GM18870 (cell line): Measurements from ENCODE around the gene PCDH15.

ENCODE experiments used
- ATAC-seq: cut with Tn5 transposase; IDR thresholded peaks from one replicate; pipeline ENCODE4 v1.9.1; 2021; ENCODE audit warnings: moderate library complexity; ENCODE audit not compliant: unreplicated experiment

PCDH15 gene

DNA sequence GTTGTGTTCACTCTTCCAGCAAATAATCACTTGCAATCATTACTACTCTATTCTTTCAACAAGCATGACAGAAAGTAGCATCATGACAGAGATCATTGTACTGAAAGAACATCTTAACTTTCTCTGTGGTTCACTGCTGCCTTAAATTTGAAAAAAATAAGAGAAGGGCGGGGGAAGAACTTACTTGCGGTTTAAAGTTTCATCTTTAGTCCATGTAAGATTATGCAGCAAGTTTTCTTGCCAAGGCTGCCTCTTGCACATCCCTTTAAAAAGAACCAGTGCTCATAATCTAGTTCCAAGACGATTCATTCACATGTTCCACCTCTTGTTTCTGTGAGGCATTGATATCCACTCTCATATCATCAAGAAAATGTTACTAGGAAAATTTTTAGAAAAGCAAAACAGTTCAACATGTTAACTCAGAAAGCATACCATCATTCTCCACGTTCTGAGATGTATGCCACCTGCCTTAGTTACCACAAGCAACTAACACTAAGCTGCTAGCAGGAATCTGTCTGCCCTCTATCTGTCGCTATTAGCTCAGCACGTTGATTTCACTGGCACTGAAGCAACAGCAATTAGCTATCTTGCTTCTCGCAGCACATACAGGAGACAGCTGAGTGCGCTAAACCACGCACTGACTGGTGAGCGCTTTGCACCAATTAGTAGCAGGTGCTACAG is at the start of gene PCDH15:
PCDH15 (minus strand) TSS at position 491 of the 681 bp plus-strand sequence. CDS start 136,969 bp downstream, outside the sequence.
- ATAC-seq = no peak

DNA sequence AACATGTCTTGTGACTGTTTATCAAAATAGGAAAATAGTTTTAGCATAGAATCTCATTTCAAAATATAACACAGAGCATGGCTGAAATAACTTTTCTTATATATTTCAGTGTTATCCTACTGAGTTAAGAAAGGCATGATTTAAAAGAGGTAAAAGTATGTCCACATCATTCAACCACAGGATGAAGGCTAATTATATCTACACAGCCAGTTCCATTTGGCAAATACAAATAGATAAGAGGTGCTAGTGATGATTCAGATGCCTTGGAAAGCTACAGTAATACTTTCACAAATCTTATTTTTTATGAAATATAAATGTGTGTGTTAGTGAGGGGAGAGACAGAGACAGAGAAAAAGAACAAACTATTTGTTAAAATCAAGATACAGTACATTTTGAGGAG is 42.9 kb upstream of the PCDH15 start:
- ATAC-seq = no peak

DNA sequence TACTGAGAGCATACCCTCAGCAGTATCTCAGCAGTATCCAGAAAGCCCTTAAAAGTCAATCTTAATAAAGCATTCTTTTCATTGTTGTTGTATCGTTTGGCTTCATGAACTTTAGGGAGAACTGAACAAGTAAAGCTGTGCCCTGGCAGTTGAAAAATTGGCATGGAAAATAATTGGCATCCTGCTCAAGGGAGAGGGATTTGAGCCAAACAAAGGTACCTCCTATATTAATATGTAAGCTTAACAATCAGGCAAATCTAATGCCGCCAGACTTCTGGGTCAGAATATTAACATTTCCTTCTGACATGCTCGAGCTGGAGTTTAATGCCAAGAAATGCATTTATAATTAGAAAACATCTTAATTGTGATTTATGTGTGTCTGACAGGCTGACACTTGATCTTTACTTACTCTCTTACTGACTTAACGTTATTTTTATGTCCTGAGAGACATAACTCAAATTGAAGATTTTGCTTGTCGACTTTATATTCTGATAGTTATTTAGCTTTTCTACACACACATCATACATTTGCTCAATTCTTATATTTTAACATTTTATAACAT is 42.1 kb upstream of the PCDH15 start:
- ATAC-seq = no peak

DNA sequence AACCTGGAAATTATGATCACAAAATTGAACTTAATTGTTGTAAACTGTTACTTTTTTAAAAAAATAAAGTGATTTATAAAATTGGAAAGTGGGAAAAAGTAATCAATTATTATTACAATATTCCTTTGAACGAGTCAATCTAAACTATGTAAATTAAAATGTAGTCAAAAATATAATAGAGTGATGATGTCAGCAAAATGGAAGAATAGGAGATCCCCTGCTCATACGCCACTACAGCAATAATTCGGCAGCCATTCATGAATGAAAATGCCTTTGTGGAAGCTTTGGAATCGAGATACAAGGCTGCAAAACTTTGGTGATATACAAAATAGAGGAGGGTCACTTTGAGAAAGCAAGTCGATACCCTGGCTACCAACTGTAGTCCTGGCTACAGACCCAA is 36.4 kb upstream of the PCDH15 start:
- ATAC-seq = no peak

DNA sequence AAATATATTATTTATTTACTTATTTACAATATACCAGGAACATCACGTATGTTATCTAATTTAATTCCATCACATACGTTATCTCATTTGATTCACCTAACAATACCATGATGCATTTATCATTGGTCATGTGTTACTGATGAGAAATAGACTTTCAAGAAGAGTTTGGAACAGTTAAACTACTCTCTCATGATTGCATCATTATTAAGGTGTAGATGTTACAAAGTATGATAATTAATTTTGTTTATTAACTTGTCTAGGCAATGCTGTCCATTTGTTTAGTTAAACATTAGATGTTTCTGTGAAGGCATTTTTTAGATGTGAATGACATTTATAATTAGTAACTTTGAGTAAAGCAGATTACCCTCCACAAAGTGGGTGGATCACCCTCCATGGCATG is 32.0 kb upstream of the PCDH15 start:
- ATAC-seq = no peak

DNA sequence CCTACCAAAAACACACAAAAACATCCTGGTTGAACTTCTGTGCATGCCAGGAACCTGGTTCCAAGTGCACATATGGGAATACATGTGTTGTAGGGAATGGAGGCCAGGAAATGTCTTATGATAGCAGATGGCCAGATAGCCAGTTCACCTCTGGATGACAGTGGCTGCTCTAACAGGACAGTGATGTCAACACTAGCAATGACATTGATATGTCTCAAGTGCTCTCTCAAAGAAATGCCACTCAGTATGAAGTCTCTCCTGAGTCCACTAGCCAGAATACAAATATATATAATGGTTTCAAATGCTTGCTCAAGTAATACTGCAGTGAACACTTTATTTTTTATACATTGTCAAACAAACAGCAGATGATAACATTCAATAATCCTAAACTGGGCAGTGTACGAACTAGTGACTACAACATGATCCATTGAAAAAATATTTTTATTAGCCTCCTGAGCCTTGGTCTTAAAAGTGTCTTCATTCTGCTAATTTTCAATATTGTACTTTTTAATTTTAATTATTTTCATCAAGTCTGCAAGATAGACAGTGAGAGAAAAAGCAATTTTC is 26.0 kb upstream of the PCDH15 start:
- no peak for ATAC-seq

DNA sequence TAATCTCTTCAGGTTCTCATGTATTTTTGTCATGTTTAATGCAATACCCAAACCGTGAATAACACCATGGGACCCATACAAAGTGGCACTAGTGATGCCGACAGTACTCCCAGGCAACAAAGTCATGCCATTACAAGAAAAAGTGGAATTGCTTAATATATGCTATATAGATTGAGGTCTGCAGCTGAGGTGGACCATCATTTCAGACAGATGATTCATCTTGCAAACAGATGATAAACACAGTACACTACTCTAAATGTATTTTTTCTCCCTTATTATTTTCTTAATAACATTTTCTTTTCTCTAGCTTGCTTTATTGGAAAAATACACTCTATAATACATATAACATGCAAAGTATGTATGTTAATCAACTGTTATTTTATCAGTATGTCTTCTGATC is 14.6 kb upstream of the PCDH15 start:
- no peak for ATAC-seq

DNA sequence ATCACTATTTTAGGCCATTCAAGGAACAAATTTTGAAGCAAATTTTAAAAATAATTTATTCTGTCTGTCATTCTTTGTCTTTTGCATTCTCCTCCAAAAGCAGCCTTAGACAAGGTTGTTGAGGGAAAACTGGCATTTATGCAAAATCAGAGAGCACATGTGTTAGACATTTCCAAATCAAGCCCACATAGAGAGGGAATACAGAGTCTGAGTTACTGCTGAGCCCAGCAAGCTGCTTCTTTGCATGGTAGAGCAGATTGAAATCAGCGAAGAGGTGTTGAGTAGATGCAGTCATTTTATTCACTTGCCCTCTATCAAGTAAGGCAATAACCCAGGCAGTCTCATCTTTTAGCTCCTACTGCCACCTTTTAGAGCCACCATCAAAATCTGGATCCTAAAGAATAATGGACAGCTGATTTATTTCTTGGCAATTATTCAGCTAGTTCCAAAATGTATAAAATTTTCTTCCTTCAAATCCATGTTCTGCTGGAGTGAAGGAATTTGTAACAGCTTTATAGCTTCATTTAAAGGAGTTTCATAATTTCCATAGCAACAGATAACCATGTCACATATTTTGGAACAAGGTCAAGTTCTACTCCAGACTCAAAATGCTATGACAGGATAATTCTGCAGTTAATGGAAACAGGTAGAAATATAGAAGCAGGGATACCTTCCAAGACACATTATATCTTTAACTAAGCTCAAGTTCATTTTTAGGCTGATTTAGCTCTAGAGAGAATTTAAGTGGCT is 7.3 kb upstream of the PCDH15 start:
- ATAC-seq = no peak

DNA sequence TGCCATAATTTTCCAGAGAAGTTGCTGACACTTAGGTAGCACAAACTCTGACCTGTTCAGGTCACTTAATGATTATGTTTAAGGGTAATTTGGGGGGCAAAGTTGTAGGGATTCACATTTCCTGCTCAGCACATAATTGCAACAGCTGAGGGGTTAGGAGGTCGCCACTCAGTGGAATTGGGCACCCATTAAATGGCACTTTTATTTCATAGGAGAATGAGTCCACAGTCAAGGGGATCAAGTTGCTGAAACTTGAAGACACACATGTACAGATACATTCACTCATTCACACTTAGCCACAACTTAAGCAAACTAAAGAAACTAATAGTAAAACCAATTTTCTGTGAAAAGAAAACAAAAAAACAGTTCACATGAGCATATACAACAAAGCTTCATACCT is 1.5 kb downstream of the PCDH15 start:
- no peak for ATAC-seq

DNA sequence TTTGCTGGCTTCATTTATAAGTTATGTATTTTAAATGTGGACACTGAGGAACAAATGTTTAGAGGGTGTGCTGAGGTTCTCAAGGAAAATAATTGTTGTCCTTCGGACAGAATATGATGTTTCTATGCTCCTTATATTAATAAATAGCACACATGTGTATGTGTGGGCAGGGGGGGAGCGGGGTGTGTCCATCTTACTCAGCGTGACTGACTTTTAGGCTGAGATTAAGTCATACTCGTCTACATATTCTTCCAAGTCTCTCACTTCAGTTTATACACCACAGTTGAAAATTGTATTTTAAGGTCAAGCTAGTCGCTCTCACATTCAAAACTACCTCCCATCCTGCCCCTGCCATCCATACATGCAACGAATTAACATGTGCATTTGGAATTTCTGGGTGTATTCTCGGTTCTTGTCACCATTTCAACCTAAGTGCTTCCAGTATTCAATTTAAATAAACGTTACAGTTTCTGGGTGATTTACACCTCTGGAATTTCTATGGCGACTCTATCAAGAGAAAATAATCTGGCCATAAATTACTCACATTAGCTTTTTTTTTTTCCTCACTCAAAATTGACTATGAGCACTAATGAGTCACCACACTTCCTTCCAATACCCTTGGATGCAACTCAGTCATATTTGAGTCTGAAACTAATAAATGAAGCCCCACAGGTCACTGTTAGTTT is 3.3 kb downstream of the PCDH15 start:
- no peak for ATAC-seq

DNA sequence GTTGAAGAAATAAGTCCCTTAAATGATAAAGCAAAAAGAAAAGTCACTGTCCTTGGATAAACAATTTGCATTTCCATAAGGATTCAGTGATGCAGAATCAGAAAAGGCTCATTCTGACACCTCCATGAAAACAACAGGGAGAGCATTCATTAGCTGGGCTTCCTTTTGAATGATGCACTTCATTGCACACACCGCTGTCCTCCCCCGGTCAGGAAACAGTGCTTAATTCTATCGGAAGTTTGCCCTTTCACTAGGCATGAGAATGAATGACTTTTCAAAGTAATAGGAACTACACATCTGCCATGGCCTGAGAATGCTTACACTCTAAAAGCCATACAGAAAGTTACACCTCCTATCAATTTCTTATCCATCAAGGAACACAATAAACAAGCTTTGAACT is 4.2 kb downstream of the PCDH15 start:
- ATAC-seq = no peak

DNA sequence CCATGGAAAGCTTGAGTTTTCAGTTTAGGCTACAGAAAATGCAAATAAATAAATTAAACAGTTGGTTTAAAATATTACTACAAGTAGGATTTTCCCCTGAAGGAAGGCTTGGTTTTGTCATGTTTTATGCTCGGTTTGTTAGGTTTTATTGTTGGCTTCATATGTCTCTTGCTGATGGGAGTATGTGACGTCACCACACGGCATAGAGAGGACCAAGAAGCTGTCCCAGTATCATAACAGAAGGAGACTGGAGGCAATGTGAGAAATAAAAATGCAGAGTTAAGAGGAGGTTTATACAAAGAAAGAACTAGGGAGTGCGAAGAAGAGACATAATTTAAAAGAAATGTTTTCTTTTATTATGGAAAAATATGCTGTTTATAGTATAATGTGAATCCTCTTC is 24.4 kb downstream of the PCDH15 start:
- ATAC-seq = no peak

DNA sequence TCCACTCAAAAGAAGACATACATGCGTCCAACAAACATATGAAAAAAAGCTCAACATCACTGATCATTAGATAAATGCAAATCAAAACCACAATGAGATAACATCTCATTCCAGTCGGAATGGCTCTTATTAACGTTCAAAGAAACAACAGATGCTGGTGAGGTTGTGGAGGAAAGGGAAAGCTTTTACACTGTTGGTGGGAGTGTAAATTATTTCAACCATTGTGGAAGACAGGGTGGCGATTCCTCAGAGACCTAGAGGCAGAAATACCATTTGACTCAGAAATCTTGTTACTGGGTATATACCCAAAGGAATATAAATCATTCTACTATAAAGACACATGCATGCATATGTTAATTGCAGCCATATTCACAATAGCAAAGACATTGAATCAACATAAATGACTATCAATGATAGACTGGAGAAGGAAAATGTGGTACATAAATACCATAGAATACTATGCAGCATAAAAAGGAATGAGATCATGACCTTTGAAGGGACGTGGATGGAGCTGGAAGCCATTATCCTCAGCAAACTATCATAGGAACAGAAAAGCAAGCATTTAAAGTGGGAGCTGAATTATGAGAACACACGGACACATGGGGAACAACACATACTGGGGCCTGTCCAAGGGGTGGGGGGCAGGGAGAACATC is 28.4 kb downstream of the PCDH15 start:
- ATAC-seq = no peak

DNA sequence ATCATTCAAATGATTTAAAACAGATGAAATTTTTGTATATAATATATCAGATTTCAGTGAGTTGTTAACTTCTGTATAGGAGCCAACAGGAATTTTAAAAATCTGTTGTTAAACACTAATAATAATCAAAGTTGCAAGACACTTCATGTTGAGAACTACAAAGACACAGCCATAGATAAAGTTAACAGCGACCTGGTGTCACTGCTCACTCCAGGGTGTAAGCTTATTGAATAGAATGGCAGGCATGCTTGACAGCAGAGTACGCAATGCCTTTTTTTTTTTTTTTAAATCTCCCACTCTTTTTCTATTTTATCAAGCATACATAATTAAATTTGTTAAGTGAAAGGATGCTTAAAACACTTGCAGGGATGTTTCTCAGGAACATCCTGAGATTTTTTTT is 32.0 kb downstream of the PCDH15 start:
- ATAC-seq = no peak

DNA sequence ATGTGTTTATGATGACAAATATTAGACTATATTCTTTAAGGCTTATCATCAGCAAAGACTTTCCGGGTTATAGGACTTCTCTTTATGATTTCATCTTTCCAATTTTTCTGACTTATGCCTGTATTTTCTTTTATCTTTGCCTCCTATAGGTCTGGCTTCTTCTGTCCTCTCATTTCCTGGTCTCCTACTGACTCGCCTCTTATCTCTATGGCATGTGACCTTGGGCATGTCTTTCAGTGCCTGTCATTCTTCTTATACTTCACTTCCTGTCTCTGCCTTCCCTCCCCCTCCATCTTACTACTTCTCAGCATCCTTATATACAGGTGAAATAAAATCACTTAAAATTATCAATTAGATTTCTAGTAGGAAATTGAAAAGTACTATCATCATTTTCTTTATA is 42.2 kb downstream of the PCDH15 start:
- ATAC-seq = no peak

DNA sequence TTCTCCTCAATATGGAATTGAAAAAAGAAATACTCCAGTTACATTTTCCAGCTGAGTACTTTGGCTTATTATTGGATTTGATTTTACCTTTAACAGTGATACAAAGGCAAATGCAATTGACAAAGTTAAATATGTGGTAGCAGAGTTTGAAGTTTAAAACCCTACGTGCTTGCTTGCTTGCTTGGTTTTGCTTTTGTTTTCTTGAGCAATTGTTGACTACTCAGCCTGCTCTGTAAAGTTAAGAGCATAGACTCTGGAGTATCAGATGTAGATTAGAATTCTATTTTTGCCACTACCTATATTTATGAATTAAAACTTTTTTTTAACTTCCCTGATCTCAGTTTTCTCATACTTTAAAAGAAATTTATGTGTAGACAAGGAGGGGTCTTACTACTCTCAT is 51.4 kb downstream of the PCDH15 start:
- ATAC-seq = no peak

DNA sequence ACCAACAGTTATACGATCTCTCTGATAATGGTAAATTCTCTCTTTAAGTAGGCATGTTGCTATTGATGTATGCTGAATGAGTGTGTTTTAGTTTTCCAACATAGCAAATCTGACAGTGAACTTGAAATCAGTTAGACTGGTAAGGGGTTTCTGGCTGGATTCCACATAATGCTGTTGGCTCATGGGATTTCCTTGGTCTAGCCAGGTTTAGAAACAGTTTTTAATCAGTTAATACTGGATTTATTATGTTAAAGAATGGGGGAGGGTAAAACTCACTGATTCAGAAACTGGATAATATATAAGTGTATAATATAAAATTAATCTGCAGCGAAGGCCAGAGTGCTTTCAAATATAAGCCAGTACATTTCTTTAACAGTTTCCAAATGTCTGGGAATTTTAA is 55.6 kb downstream of the PCDH15 start:
- no peak for ATAC-seq

DNA sequence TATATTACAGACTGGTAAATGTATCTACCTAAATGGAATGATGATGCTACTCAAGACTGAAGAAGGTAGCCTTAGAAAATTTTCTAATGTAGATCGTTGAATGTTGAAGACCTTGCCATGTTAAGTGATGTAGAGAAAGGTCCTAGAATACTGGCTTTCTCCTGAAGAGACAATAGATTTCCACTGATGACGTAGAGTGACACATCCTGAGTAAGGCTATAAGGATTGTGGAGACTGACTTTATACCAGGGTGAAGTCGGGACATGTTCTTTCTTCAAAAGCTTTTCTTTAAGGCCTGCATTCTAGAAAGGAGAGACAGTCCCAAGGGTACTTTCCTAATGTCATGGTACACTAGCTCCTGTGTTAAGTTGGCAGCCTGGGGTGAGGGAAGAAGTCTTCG is 58.6 kb downstream of the PCDH15 start:
- ATAC-seq = no peak

DNA sequence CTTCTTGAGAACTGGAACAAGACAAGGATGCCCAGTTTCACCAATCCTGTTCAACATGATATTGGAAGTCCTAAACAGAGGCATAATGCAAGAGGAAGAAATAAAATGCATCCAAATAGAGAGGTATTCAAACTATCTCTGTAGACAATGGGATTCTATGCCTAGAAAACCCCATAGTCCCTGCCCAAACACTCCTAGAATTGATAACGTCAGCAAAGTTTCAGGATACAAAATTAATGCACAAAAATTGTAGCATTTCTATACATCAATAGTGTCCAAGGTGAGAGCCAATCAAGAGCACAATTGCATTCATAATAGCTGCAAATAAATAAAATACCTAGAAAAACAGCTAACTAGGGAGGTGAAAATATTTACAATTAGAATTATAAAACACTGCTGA is 72.5 kb downstream of the PCDH15 start:
- no peak for ATAC-seq

DNA sequence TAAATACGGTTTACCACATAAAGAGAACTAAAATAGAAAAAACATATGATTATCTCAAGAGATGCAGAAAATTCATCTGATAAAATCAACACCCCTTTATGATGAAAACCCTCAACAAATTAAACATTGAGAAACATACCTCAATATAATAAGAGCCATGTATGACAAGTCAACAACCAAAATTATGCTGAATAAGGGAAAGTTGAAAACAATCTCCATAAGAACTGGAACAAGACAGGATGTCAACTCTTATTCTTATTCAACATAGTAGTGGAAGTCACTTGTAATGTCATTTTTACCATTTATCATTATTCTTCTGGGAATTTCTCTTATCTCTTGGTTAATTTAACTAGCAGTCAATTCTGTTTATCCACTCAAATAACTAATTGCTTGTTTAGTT is 79.0 kb downstream of the PCDH15 start:
- no peak for ATAC-seq

DNA sequence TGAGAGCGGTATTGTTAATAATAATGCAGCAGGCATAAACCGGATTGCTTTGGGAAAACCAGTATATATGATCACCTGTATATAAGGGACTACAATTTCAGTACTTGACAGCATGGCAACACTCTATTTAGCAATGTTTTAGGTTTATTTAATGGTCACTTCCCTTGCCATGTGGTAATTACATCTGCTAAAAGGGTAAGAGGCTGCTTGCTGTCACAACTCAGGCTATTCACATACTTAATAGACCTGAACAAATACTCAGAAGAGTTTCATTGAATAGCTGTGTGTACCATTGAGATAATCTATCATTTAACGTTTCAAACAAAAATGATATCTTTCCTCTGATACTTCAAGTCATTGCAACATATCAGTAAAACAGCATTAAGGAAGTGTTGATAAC is 90.1 kb downstream of the PCDH15 start:
- no peak for ATAC-seq
